CD4-positive, alpha-beta T cell (primary cell): ENCODE measurements around the gene FAM193B. TPM values are rescaled to one million over a fixed set of nuclear protein-coding genes. Genes with fewer than 3 reads are reported as not detected.
A peak's percentile ranks its signal among the peaks of the same experiment; 100 is the strongest.

ENCODE experiments used
- ATAC-seq: fragments of 200-7000 bp; cut with Tn5 transposase; one replicate; pipeline ENCODE4 v1.10.0; 2022; ENCODE audit warnings: mild to moderate bottlenecking; ENCODE audit not compliant: poor library complexity
- CTCF ChIA-PET: fragments of 350-600 bp; sonication (Branson Sonifier 250); formaldehyde crosslinking; loops from one replicate; lab custom pipeline; 2021; ENCODE audit warnings: antibody characterized with exemption, inconsistent platforms; lab: Charles Lee
- POLR2A ChIA-PET: fragments of 350-600 bp; sonication (Branson Sonifier 250); formaldehyde crosslinking; loops from one replicate; lab custom pipeline; 2021; ENCODE audit warnings: antibody characterized with exemption, inconsistent platforms; lab: Charles Lee
- DNase-seq, 14 experiments: peaks; one replicate each; pipeline ENCODE4 v3.0.0-alpha.2; 2013 to 2020; ENCODE audit warnings: mixed read lengths in 2 of 14
- H3K27ac ChIP-seq, 2 donors: one replicate each; pipeline versions ENCODE4 v1.5.1 to v1.7.0; 2013; ENCODE audit warnings: low read length in 2 of 2, low read depth in 1 of 2, mild to moderate bottlenecking in 1 of 2
- H3K27me3 ChIP-seq, 2 experiments: 1 replicate in 1 of 2; 2 replicates in 1 of 2; pipeline versions ENCODE4 v1.6.1 to v1.7.0; 2013; ENCODE audit warnings: low read length in 2 of 2, control low read depth in 1 of 2, mild to moderate bottlenecking in 1 of 2, moderate library complexity in 1 of 2; ENCODE audit not compliant: insufficient read depth in 2 of 2, control insufficient read depth in 1 of 2
- H3K36me3 ChIP-seq: one replicate; pipeline ENCODE4 v1.6.1; 2013; ENCODE audit warnings: low read length, control low read depth; ENCODE audit not compliant: insufficient read depth
- H3K4me1 ChIP-seq: one replicate; pipeline ENCODE4 v1.6.1; 2013; ENCODE audit warnings: low read length, control low read depth; ENCODE audit not compliant: insufficient read depth
- H3K4me3 ChIP-seq: one replicate; pipeline ENCODE4 v1.5.1; 2013; ENCODE audit warnings: mild to moderate bottlenecking, low read length, moderate library complexity
- H3K9me3 ChIP-seq, 2 experiments: 1 replicate in 1 of 2; 2 replicates in 1 of 2; pipeline versions ENCODE4 v1.6.1 to v1.7.0; 2013; ENCODE audit warnings: low read length in 2 of 2, mild to moderate bottlenecking in 2 of 2, control low read depth in 1 of 2, moderate library complexity in 1 of 2; ENCODE audit not compliant: control insufficient read depth in 1 of 2, insufficient read depth in 1 of 2
- H3K27ac Mint-ChIP-seq: one replicate; pipeline ENCODE4 v1.8.0; 2020; ENCODE audit warnings: mixed read lengths
- H3K27me3 Mint-ChIP-seq: one replicate; pipeline ENCODE4 v1.8.0; 2021; ENCODE audit warnings: mixed read lengths
- H3K36me3 Mint-ChIP-seq: one replicate; pipeline ENCODE4 v1.8.0; 2021; ENCODE audit warnings: low read depth, mixed read lengths
- H3K4me1 Mint-ChIP-seq: one replicate; pipeline ENCODE4 v1.8.0; 2021; ENCODE audit warnings: low read depth, mixed read lengths
- H3K4me3 Mint-ChIP-seq: one replicate; pipeline ENCODE4 v1.8.0; 2020; ENCODE audit warnings: mild to moderate bottlenecking, mixed read lengths
- H3K9me3 Mint-ChIP-seq: one replicate; pipeline ENCODE4 v1.8.0; 2020; ENCODE audit warnings: mixed read lengths
- intact Hi-C, 2 experiments: fragments of 100-400 bp; cut with DNase I in 1 of 2; cut with micrococcal nuclease in 1 of 2; formaldehyde crosslinking; loops; one replicate each; pipeline versions ENCODE4 v1.15.1 to v1.9.0; 2023 to 2025; cut with DNase I, micrococcal nuclease
- total RNA-seq, 174 experiments: library from RNA in 2 of 174; stranded (reverse) in 2 of 174; gene quantifications; one replicate each; pipeline ENCODE4 v1.2.3 and lab custom pipeline; 2021 to 2026
- TF ChIP-seq, protein P1 (sequence below): fragments of 200-600 bp; IDR thresholded peaks from one replicate; pipeline ENCODE4 v1.8.0; 2022; ENCODE audit warnings: antibody characterized with exemption, mild to moderate bottlenecking

The FAM193B gene
- total RNA-seq, 2 experiments from 2014 or later: 150 to 155 TPM

DNA sequence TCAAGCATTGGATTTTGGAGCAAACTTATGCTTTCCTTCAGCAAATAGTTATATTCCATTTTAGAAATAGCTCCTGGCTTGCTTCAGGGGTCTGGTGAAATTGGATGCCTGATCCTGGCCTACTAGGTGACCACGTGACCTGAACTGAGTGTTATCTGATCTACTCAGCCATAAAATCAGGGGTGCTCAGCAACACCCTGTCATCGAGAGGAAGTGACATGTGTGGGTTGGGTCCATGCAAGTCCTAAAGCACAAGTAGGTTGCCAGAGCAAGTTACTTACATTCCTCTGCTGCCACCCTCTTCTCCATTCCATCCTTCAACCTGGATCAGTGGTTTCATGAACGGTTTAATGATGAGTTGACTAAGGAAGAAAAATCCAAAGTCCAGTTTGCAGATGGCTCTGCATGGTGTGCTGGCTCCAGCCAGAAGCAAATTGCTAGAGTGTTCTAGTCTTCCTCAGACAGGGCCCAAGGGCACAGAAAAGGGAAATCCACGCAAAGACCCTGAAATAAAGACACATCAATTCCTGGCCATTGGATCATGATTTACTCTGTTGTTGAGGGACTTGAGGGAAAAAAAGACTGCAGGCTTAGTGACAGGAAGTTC, 2.8 kb upstream of the FAM193B start:
- intact Hi-C loops: loop anchor here in 1 of 2 experiments (5.0 kb wide), 1 partner anchor 1170 kb away; the partner anchor contains the start of genes HIGD2A and NOP16
- no peaks in the 10 kb centered on the region for H3K27me3 ChIP-seq
- Mint-ChIP-seq H3K9me3 (no peaks in the 10 kb centered on the region), H3K27me3 (no peaks in the 10 kb centered on the region), H3K36me3 (peaks cover 17% of the 10 kb centered on the region), H3K4me1 (peaks cover 41% of the 10 kb centered on the region), H3K27ac (peak overlapping the region; percentile 36), H3K4me3 (peak overlapping the region; percentile 42)
- H3K9me3 ChIP-seq: no peaks in the 10 kb centered on the region
- TF ChIP-seq, protein P1, sequence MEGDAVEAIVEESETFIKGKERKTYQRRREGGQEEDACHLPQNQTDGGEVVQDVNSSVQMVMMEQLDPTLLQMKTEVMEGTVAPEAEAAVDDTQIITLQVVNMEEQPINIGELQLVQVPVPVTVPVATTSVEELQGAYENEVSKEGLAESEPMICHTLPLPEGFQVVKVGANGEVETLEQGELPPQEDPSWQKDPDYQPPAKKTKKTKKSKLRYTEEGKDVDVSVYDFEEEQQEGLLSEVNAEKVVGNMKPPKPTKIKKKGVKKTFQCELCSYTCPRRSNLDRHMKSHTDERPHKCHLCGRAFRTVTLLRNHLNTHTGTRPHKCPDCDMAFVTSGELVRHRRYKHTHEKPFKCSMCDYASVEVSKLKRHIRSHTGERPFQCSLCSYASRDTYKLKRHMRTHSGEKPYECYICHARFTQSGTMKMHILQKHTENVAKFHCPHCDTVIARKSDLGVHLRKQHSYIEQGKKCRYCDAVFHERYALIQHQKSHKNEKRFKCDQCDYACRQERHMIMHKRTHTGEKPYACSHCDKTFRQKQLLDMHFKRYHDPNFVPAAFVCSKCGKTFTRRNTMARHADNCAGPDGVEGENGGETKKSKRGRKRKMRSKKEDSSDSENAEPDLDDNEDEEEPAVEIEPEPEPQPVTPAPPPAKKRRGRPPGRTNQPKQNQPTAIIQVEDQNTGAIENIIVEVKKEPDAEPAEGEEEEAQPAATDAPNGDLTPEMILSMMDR: no peak
- H3K4me1 ChIP-seq: peaks cover 30% of the 10 kb centered on the region
- DNase-seq (peak in 4 of 14 experiments; percentile 4 to 59 (median 44)), ATAC-seq (no peak)
- ChIA-PET CTCF (no interaction called here), POLR2A (no interaction called here)
- H3K36me3 ChIP-seq: peaks cover under 1% of the 10 kb centered on the region
- no peak overlapping the region for H3K4me3 ChIP-seq
- peak overlapping the region in 1 of 2 donors; percentile 6 for H3K27ac ChIP-seq

- Histone ChIP-seq H3K27ac (no peak overlapping the region), H3K4me3 (no peak overlapping the region), H3K9me3 (no peaks in the 10 kb centered on the region), H3K27me3 (no peaks in the 10 kb centered on the region), H3K36me3 (peaks cover 4% of the 10 kb centered on the region), H3K4me1 (peaks cover 30% of the 10 kb centered on the region)
- no peak for DNase-seq
- Mint-ChIP-seq H3K36me3 (peaks cover 20% of the 10 kb centered on the region), H3K27me3 (no peaks in the 10 kb centered on the region), H3K4me3 (peak overlapping the region; percentile 96), H3K4me1 (peaks cover 44% of the 10 kb centered on the region), H3K27ac (no peak overlapping the region), H3K9me3 (no peaks in the 10 kb centered on the region)
- no peak for ATAC-seq
- POLR2A ChIA-PET: no interaction called here
- TF ChIP-seq, protein P1: no peak
- intact Hi-C loops: loop anchor here in 1 of 2 experiments (2.0 to 5.0 kb wide), 4 partner anchors 35 to 1168 kb away; partner anchors contain the start of genes B4GALT7, DDX41, HIGD2A and NOP16
- CTCF ChIA-PET: interaction anchor here (0.7 kb wide), 2 partner anchors 10 to 54 kb away, joined by 3 to 4 read pairs; no protein-coding TSS in a partner anchor
Measured at GRCh38 chr5:177555665-177556064, 1.3 kb upstream of the FAM193B start.

DNA sequence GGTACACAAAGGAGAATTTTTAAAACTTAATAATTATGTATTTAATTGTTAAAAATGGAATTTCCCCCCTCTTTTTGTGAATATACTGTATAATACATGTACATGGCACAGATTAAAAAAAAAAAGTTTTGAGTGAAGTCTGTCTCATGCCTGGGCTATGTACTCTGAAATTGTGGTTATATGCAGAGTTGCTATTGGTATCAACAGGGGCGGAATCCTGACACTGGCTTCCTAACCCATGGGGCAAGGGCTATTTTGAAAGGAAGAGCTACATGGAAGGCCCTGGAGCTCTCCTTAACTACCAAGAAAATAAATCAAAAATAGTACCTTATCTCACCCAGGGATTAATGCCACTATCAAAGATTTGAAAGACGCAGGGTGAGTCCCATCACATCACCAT, 865 bp upstream of the FAM193B start:
- ChIA-PET CTCF (no interaction called here), POLR2A (no interaction called here)
- Histone ChIP-seq H3K9me3 (no peaks in the 10 kb centered on the region), H3K27ac (no peak overlapping the region), H3K36me3 (peaks cover 9% of the 10 kb centered on the region), H3K4me1 (peaks cover 30% of the 10 kb centered on the region), H3K27me3 (no peaks in the 10 kb centered on the region), H3K4me3 (peak overlapping the region; percentile 67)
- no peak for DNase-seq
- TF ChIP-seq, protein P1: no peak
- no peaks in the 10 kb centered on the region for H3K9me3 Mint-ChIP-seq
- peak overlapping the region; percentile 71 for H3K27ac Mint-ChIP-seq
- peaks cover 23% of the 10 kb centered on the region for H3K36me3 Mint-ChIP-seq
- intact Hi-C loops: loop anchor here in 1 of 2 experiments (2.0 to 5.0 kb wide), 4 partner anchors 36 to 1168 kb away; partner anchors contain the start of genes B4GALT7, DDX41, HIGD2A and NOP16
- peaks cover 44% of the 10 kb centered on the region for H3K4me1 Mint-ChIP-seq
- H3K27me3 Mint-ChIP-seq: no peaks in the 10 kb centered on the region
- H3K4me3 Mint-ChIP-seq: peak overlapping the region; percentile 96
- ATAC-seq: no peak
